ENCODE data around the gene ARHGEF18.
"Not testable (repeated sequence)": the region's sequence is repeated elsewhere in the genome, so short reads cannot be mapped to it uniquely, and the experiment has no call there.

ARHGEF18 gene

GRCh38 chr19:7348587-7349230, at the start of gene ARHGEF18:
Gene ARHGEF18 (plus strand): TSS chr19:7348937. CDS start chr19:7362891, 13,954 bp downstream.
- no peak for DNase-seq

- DNase-seq: no peak
These were observed 47.2 kb upstream of the ARHGEF18 start for GRCh38 chr19:7301525-7301924.

- DNase-seq: no peak
These were observed 45.3 kb upstream of the ARHGEF18 start for GRCh38 chr19:7303470-7303869.

- no peak for DNase-seq
These were observed 44.5 kb upstream of the ARHGEF18 start for GRCh38 chr19:7304200-7304599.

GRCh38 chr19:7307590-7308218, 41.0 kb upstream of the ARHGEF18 start:
- no peak for DNase-seq

GRCh38 chr19:7308327-7308726, 40.4 kb upstream of the ARHGEF18 start:
- not testable (repeated sequence) for DNase-seq

GRCh38 chr19:7311911-7312310, 36.8 kb upstream of the ARHGEF18 start:
- DNase-seq: no peak

- no peak for DNase-seq
These were observed 35.9 kb upstream of the ARHGEF18 start for GRCh38 chr19:7312816-7313215.

GRCh38 chr19:7318176-7318575, 30.6 kb upstream of the ARHGEF18 start:
- no peak for DNase-seq

- DNase-seq: no peak
These were observed 22.4 kb upstream of the ARHGEF18 start for GRCh38 chr19:7326105-7326877.

GRCh38 chr19:7327802-7328201, 20.9 kb upstream of the ARHGEF18 start:
- no peak for DNase-seq

GRCh38 chr19:7328647-7329046, 20.1 kb upstream of the ARHGEF18 start:
- DNase-seq: no peak

- no peak for DNase-seq
These were observed 17.3 kb upstream of the ARHGEF18 start for GRCh38 chr19:7331446-7331845.

- no peak for DNase-seq
These were observed 15.3 kb upstream of the ARHGEF18 start for GRCh38 chr19:7333198-7334118.

- DNase-seq: no peak
These were observed 12.3 kb upstream of the ARHGEF18 start for GRCh38 chr19:7336321-7336973.

- no peak for DNase-seq
These were observed 11.2 kb upstream of the ARHGEF18 start for GRCh38 chr19:7337380-7338194.

GRCh38 chr19:7340959-7341837, 7.5 kb upstream of the ARHGEF18 start:
- peak; percentile 65 for DNase-seq

- no peak for DNase-seq
These were observed 6.6 kb upstream of the ARHGEF18 start for GRCh38 chr19:7342143-7342542.

- DNase-seq: no peak
These were observed 2.2 kb upstream of the ARHGEF18 start for GRCh38 chr19:7346488-7346971.

- not testable (repeated sequence) for DNase-seq
These were observed 1.7 kb upstream of the ARHGEF18 start for GRCh38 chr19:7346997-7347396.

All from kidney glomerular epithelial cell (primary cell).